Activated CD8-positive, alpha-beta memory T cell treated with anti-CD3 and anti-CD28 coated beads for 48 hours (primary cell): ENCODE results near the gene SPTBN2.
A peak's percentile ranks its signal among the peaks of the same experiment; 100 is the strongest.

Source experiments
- DNase-seq, 3 experiments: peaks; one replicate each; pipeline ENCODE4 v3.0.0-alpha.2; 2020; ENCODE audit warnings: low read depth in 2 of 3, low spot score in 2 of 3

SPTBN2 gene

DNA sequence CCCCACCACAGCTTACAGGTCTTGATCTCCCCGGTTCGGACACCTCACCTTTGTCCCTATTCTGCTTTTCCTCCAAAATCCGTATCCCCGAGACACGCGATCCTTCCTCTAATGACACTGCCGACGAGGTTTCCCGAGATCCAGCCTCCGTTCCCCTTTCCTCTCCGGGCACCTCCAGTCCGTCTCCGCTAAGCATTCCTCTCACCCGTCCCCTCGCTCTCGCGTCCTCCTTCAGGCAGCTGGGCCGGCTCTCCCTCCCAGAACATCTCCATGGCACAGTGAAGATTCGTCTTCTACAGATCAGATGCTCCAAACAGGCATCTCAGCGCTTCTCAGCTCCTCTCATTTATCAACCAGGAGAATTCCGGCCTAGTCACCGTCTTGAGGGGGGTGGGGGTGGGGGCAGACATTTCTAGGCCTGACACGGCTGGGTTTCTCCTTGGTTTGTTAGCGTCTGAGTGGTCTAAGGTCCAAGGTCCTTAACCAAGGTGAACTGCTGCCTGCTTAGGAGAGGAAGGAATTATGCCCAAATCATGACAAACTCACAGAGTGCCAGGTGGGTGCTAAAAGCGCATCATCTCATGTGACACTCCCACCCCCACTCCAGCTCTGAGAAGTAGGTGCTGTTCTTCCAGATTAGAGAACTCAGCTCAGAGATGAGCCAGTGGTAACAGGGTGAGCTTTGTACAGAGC is at the start of gene SPTBN2:
Gene SPTBN2, minus strand, starts transcription at position 524 of the 693 bp plus-strand sequence. CDS start 7,976 bp downstream, outside the sequence.
- no peak for DNase-seq

DNA sequence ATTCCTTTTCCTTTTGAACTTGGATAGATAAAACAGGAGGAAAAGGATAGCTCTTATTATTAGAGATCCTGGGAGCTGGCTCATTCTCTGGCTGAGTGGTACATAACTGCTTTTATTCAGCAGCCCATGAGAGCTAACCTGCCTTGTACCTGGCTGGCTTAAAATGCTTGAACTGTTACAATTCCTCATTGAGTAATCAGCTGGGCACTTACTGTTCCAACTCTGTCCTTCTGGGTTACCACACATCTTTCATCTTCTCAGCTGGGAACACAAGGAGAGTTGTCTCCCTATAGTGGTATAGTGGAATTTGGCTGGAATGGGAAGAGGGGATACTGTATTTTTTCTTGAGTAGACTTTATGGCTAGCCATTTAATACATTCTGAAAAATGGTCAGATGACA is 39.8 kb upstream of the SPTBN2 start:
- no peak for DNase-seq

DNA sequence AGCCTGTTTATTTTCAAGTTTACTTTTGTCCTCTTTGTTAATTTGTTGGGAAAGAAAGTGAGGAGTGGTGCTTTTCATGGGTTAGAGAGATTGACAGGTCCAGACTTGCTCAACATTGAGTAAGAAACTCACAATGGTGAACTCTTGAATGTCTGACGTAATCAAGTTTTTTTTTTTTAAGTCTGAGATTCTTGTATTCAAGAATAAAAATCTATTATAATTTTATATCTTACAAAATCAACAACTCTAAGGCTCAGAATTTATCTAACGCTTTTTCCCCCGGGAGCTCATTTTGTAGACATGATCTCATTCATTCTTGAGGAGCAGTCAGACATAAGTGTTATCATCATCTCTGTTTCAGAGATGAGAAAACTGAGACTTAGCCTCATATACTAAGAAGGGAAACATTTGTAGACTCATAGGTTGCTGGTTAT is 39.1 kb upstream of the SPTBN2 start:
- no peak for DNase-seq

DNA sequence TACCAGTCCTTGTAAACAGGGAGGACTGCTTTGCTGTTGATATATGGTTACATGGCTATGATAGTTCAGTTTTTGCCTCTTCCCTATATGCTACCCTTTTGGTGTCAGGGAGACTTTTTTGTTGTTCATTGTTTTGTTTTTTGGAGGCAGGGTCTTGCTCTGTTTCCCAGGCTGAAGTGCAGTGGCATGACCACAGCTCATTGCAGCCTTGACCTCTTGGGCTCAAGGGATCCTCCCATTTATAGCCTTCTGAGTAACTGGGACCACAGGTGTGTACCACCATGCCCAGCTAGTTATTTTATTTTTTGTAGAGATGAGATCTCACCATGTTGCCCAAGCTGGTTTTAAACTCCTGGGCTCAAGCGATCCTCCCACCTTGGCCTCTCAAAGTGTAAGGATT is 38.6 kb upstream of the SPTBN2 start:
- no peak for DNase-seq

DNA sequence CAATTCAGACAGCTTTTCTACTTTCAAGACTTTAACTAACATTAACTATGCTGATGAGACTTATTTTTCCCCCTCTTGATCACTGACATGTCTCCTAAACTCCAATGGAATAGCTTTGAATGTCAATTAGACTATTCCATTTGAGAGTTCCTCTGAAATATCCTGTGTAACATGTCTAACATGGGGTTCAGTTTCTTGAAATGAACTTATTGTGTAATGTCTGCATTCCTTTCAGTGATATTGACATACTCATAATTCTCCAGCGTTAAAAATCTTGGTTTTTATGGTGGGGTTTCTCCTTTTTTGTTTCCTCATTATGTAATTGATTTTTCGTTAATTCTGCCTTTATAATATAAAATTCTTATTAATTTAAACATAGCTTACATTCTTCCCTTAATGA is 37.7 kb upstream of the SPTBN2 start:
- no peak for DNase-seq

DNA sequence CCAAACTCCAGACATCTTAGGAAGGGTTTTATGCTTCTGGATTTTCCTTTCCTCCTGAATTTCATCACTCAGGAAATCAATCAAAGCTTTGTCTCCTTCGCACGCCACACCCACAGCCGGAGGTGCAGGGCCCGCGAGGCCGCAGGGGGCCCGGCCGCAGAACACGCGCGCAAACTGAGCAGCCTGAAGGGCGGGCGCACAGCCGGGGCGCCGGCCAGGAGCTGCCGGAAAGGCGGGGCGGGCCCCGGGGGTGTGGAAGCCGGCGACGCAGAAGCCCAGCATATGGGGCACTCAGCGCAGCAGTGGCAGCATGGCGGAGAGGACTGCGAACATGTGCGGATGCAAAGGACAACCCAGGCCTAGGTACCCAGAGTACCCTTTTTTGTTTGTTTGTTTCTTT is 33.1 kb upstream of the SPTBN2 start:
- no peak for DNase-seq

DNA sequence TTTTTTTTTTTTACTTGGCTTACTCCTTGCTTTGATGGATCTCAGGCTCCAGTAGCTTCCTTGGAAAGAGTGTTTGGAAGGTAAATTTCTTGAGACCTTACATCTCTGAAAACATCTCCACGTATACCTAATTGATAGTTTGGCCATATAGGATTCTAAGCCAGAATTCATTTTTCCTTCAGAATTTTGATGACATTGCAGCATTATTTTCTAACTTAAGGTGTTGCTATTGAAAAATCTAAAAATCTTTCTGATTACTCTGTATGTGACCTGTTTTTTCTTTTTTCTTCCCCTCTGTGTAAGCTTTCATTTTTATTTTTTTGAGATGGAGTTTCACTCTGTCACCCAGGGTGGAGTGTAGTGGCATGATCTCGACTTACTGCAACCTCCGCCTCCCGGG is 23.1 kb upstream of the SPTBN2 start:
- no peak for DNase-seq

DNA sequence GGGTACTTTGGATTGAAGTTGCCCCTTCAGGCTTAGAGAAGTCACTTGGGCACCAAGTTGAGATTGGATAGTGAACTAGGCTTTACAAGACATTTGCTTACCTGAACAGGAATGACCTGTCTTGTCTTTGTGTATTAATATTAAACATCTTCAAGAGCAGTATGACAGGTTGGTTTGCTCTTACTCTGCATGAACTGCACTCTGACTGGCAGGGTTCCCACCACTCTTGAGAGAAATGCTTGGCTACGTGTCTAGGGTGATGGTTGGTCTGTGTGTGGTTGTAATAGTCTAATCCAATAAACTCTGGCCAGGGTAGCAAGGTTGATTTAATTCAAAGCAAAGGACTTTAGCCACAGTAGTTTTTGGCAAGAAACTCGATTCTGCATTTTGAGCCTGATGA is 20.1 kb upstream of the SPTBN2 start:
- no peak for DNase-seq

DNA sequence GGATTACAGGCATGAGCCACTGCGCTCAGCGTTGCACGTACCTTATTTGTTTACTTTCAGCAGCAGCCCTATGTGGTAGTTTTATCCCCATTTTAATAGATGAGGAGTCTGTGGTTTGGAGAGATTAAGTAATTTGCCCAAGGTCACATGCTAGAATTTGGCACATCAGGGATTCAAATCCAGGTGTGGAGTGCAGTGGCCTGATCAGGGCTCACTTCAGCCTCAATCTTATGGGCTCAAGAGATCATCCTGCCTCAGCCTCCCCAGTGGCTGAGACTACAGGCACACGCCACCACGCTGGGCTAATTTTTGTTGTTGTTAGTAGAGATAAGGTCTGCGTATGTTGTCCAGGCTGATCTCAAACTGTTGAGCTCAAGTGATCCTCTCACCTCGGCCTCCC is 18.5 kb upstream of the SPTBN2 start:
- no peak for DNase-seq

DNA sequence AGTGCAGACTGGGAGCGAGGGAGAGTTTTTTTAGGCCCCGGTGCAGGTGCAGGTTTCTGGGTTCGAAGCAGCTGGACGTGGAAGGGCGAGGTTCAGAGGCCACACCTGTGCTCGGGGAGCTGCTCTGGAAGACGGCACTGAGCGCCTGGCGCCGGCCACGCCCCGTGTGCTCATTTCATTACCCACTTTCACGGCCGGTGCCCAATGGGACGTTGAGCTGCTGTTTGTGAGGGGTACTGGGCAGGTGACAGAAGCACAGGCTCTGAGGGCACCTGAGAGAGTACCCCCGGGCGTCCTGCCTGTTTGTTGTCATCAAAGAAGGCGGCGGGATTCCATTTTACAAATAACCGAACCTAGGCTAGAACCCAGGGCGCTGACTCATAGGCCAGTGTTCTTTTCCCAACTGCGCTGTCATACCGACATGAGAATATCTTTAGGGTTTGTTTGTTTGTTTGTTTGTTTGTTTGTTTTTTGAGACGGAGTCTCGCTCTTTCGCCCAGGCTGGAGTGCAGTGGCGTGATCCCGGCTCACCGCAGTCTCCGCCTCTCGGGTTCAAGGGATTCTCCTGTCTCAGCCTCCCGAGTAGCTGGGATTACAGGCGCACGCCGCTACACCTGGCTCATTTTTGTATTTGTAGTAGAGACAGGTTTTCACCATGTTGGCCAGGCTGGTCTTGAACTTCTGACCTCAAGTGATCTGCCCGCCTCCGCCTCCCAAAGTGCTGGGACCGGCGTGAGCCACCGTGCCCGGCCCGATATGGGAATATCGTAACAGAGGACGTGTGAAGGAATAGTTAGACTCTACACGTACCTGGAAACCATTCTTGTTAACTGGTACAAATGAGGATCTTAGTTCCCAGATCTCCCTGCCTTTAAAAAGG is 16.6 kb upstream of the SPTBN2 start:
- DNase-seq = peak in 2 of 3 experiments; percentile 19 to 22

DNA sequence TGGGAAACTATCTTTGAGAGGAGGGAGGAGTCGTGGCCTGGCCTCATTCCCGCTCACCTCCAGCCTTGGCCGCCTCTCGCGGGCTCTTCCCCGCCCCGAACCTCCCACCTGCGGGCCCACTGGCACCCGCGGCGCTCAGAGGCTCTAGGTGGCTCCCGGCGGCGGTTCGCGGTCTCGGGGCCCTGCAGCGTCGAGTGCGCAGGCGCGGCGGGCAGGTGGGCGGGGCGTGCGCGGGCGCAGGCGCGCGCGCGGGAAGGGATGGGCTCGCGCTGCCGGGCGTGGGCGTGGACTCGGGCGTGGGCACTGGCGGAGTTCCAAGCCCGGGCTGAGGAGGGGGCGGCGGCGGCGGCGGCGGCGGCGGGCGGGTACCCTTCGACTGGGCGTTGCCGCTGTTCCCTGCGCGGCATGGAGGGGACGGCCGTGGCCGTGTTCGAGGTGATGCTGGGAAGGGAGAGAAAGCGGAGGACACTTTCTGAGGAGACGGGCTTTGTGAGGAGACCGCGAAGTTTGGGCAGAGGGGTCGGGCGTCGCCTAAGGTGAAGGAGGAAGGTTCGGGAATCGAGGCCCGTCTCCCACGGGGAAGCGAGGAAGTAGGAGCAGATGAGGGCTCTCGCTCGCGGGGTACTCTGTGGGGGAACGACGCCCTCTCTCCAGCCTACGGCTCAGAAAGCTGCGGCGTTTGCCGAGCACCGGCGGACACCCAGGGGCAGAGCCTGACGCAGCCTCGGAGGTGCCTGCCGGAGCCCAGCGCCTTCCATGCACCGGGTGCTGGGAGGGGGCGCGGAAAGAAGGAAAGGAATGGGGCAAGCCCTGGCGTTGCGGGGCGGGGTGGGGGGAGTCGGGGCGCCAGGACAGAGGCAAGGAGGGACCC is 15.7 kb upstream of the SPTBN2 start:
- peak; percentile 76 to 79 (median 79) for DNase-seq

DNA sequence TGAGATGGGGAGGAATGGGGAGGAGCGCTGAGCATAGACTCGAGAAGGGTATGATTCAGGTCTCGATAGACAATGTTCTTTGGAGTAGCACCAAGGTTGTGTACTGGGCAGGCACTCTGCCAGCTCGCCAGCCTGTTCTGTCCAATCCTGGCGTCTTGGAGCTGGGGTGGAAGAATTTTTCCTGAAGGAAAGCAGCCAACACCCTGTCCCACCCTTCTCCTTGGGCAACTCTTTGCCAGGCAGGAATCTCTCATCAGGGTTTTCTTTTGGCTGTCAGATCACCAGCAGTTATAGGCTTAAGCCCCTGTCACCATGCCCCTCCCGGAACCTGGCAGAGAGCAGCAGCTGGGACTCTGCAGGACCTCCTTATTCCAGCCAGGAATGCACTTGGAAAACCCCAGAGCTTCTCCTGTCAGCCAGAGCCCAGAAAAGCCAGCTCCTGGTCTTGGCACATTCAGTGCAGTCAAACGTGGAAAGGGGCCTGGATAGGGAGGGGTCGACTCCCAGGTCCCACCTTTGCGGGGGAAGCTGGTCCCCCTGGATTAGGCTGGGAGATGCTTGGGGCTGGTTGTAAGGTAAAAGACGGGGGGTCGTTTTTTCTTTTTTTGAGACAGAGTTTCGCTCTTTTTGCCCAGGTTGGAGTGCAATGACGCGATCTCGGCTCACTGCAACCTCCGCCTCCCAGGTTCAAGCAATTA is 14.4 kb upstream of the SPTBN2 start:
- no peak for DNase-seq

DNA sequence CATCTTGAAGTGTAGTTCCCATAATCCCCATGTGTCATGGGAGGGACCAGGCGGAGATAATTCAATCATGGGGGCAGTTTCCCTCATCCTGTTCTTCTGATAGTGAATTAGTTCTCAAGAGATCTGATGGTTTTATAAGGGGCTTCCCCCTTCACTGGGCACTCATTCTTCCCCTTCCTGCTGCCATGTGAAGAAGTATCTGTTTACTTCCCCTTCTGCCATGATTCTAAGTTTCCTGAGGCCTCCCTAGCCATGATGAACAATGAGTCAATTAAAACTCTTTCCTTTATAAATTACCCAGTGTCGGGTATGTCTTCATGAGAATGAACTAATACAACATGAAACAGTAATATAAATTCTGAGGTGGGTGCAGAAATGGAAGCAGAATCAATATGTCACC is 12.1 kb upstream of the SPTBN2 start:
- DNase-seq = no peak

DNA sequence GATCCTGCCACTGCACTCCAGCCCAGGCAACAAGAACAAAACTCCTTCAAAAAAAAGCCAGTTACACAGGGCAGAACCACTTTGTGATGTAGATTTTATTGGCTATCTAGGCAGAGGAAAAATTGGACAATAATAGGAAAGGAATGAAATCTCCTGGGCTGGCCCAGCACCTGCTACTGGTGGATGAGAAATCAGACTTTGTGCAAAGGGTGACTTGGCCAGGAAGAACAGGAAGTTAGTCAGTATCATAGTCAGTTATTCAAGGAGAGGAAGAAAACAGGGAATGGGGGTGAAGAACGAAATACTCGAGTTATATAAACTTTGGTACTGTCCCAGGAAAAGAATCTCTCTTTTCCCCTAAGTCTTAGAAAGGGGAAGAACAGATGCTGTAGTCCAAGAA is 11.0 kb upstream of the SPTBN2 start:
- no peak for DNase-seq

DNA sequence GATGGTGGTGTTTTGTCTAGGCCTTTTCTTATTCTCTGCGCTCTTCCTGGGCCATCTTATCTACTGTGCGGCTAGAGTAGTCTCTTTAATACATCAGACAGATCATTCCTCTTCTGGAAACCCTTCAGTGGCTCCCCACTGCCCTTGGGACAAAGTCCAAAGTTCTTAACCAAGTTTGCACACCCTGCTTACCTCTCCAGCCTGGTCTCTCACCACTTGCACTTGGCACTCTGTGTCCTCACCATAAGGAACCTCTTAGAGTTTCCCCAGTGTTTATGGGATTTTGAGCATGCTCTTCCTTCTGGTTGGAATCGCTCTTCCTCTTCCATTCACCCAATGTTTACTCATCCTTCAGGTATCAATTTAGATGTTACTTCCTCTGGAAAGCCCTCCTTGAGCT is 5.2 kb upstream of the SPTBN2 start:
- DNase-seq = no peak

DNA sequence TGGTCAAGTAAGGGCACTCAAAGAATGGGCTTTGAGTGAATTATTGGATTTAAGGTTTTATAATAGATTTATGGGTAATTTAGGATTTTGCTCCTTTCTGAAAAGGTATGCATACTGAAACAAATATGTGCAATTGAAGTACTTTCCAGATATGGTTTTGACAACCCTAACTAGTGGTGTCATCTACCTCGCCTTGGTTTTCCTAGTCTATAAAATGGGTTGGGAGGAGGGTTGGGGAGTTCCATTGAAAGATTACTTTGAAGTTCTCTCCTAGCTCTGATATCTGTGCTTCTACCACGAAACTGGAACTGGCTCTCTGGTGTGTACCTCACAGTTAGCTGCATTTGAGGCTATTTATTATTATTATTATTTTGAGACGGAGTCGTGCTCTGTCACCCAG is 431 bp upstream of the SPTBN2 start:
- DNase-seq = no peak

DNA sequence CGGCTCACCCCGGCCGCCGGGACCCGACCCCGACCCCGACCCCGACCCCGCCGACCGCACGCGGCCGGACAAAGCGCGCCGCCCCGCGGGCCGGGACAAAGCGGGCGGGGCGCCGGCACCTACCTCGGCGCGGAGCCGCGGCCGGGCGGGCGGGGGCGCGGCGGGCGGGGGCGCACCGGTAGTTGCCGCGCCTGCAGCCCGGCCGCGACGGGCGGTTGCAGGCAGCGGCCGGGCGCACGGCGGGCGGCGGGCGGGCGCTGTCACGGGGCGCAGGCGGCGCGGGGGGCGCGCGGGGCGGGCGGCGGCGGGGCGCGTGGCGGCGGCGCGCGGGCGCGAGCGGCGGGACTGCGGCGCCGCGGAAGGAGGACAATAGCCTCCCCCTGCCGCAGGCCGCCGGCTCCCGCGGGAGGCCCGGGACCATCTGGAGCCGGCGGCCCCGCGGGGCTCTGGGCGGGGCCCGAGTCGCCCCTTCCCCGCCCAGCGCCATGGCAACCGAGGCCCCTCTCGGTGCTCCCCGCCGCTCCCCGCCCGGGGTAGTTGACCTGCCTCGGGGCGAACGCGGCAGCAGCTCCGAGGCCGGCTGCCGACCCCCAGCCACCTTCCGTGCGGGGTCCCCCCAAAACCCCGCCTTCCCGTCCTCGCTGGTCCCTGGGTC is 851 bp downstream of the SPTBN2 start:
- no peak for DNase-seq

DNA sequence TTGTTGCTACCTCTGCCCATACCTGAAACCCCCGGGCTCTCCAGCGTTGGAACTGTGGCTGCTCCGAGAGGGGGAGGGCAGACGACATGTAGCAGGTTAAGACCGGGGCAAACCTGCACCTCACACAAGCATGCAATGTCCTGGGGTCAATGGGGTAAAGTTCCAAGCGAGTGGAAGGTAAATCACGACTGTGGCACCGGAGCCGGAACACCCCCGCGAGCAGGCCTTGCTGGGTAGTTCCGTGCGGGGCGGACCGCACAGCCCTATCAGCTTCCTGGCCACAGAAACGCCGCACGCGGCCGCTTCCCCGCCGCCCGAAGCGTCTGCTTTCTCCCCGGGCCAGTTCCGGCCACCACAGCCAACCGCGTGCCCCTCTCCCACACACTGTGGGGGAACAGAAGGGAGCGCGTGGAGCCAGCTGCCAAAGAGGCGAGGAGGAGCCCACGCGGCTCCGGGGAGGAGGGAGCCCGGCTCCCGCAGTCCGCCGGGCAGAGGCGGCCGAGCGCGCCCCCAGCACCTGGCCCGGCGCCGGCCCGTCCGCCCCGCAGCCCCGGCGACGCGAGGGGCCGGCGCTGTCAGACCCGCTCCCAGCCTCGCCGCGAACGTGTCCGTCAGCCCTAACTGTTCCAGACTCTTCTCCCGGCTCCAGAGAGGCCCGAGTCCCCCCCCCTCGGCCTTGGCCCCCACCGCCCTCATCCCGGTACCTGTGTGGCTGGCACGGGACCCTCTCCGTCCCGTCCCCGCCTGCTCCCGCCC is 1.6 kb downstream of the SPTBN2 start:
- no peak for DNase-seq

DNA sequence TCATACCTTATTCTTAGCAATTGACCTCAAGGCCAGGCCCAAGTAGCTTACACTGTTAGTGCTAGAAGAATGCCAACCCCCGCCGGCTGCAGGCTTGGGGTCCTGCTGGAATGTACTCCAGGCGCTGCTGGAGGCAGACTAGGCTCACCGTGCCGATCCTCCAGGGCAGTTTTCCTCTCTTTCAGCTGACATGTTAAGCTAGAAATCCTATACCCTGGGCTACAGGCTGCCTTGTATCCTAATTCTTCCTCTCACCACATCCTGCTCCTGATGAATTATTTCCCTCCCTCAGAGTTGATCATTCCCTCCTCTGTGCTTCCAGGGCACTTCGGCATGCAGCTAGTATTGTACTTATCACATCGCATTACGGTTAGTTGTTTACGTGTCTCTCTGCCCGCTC is 3.4 kb downstream of the SPTBN2 start:
- DNase-seq = no peak

DNA sequence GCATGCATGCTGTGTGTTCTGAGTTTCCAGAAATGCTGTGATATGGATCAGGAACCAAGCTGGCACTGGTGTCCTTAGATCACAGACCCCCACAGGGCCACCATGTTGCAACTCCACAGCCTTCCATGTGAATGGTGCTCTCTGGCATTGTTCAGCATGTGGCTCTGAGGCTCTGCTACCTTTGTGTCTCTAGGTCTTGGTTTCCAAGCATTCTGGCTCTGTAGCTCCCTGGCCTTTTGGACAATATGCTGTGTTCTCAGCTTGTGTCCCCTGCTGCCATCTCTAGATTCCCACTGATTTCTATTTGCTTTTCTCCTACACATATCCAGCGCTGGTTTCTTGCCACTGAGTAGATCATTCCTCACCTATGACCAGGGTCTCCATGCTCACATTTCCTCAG is 3.9 kb downstream of the SPTBN2 start:
- no peak for DNase-seq
